GM21381 (cell line): ENCODE data around the gene ZFHX2.

Experiments used
- ATAC-seq: cut with Tn5 transposase; IDR thresholded peaks from one replicate; pipeline ENCODE4 v1.9.1; 2021; ENCODE audit warnings: mild to moderate bottlenecking, moderate library complexity; ENCODE audit not compliant: unreplicated experiment

The ZFHX2 gene

GRCh38 chr14:23573384-23574015, 21.9 kb upstream of the ZFHX2 start:
- ATAC-seq, result no peak

- no peak for ATAC-seq
These were observed 21.3 kb upstream of the ZFHX2 start for GRCh38 chr14:23572836-23573235.

- no peak for ATAC-seq
These were observed 20.9 kb upstream of the ZFHX2 start for GRCh38 chr14:23572524-23572828.

GRCh38 chr14:23571701-23572523, 20.3 kb upstream of the ZFHX2 start:
- no peak for ATAC-seq

GRCh38 chr14:23570806-23571483, 19.4 kb upstream of the ZFHX2 start:
- ATAC-seq, result no peak

- no peak for ATAC-seq
These were observed 18.0 kb upstream of the ZFHX2 start for GRCh38 chr14:23569443-23570151.

GRCh38 chr14:23568600-23569331, 17.2 kb upstream of the ZFHX2 start:
- ATAC-seq, result no peak

GRCh38 chr14:23568021-23568599, 16.5 kb upstream of the ZFHX2 start:
- ATAC-seq, result no peak

- ATAC-seq, result peak; percentile 84
These were observed 15.8 kb upstream of the ZFHX2 start, which contains the start of gene AP1G2 for GRCh38 chr14:23567186-23568020. AP1G2 (minus strand) TSS chr14:23567791; CDS start chr14:23567314, 477 bp downstream.

GRCh38 chr14:23566778-23567185, 15.2 kb upstream of the ZFHX2 start:
- no peak for ATAC-seq

- ATAC-seq, result no peak
These were observed 14.7 kb upstream of the ZFHX2 start for GRCh38 chr14:23566112-23566777.

GRCh38 chr14:23565626-23566025, 14.1 kb upstream of the ZFHX2 start:
- ATAC-seq, result no peak

- no peak for ATAC-seq
These were observed 13.3 kb upstream of the ZFHX2 start for GRCh38 chr14:23564876-23565275.

- ATAC-seq, result no peak
These were observed 12.7 kb upstream of the ZFHX2 start for GRCh38 chr14:23564181-23564812.

GRCh38 chr14:23563473-23564180, 12.1 kb upstream of the ZFHX2 start:
- ATAC-seq, result no peak

GRCh38 chr14:23562822-23563472, 11.4 kb upstream of the ZFHX2 start:
- ATAC-seq, result no peak
